Measurements from ENCODE around the gene EIF4G3.

DNA sequence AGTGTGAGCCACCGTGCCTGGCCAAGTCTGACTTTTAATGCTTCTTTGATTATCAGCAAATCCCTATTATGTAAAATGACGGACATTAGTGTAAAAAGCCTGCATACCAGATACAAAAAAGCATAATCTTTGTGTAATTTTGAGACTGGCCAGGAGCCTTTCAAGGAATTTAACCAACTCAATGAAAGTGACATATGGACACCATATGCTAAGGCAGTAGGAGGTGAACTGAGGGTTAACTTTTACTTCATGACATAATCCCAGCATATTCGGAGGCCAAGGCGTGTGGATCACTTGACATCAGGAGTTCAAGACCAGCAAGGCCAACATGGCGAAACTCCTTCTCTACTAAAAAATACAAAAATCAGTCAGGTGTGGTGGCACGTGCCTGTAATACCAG, 94.6 kb downstream of the EIF4G3 start:
- TF ChIP-seq, protein P1, sequence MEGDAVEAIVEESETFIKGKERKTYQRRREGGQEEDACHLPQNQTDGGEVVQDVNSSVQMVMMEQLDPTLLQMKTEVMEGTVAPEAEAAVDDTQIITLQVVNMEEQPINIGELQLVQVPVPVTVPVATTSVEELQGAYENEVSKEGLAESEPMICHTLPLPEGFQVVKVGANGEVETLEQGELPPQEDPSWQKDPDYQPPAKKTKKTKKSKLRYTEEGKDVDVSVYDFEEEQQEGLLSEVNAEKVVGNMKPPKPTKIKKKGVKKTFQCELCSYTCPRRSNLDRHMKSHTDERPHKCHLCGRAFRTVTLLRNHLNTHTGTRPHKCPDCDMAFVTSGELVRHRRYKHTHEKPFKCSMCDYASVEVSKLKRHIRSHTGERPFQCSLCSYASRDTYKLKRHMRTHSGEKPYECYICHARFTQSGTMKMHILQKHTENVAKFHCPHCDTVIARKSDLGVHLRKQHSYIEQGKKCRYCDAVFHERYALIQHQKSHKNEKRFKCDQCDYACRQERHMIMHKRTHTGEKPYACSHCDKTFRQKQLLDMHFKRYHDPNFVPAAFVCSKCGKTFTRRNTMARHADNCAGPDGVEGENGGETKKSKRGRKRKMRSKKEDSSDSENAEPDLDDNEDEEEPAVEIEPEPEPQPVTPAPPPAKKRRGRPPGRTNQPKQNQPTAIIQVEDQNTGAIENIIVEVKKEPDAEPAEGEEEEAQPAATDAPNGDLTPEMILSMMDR (IDR thresholded peaks at IDR 0.05; ENCODE audit: low read length) = no peak
- TF ChIP-seq EZH2 (optimal IDR thresholded peaks at IDR 0.05; ENCODE audit: low read depth, low read length) = no peak
